SK-N-SH treated with all-trans-retinoic acid at 6 μM for 48 hours (cell line): ENCODE results near the gene CUEDC1.

Experiments used
- ATAC-seq: fragments of 200-7000 bp; cut with Tn5 transposase; 3 replicates; pipeline ENCODE4 v1.9.1; 2020; ENCODE audit warnings: mild to moderate bottlenecking, moderate library complexity
- ARNTL ChIP-seq: fragments of 450-650 bp; formaldehyde crosslinking; IDR thresholded peaks from 2 replicates; pipeline ENCODE4 v1.5.0; 2020; ENCODE audit warnings: low read depth, mild to moderate bottlenecking, moderate library complexity, borderline replicate concordance
- BACH2 ChIP-seq: fragments of 250-450 bp; sonication (Bioruptor Pico); IDR thresholded peaks from 2 replicates; pipeline ENCODE4 v1.9.0; 2021; ENCODE audit warnings: mild to moderate bottlenecking, borderline replicate concordance
- CREB5 ChIP-seq: fragments of 250-450 bp; sonication (Bioruptor Pico); IDR thresholded peaks from 2 replicates; pipeline ENCODE4 v1.5.1; 2020; ENCODE audit warnings: low read depth, mild to moderate bottlenecking, moderate library complexity
- CSDC2 ChIP-seq: fragments of 250-450 bp; sonication (Bioruptor Pico); IDR thresholded peaks from 2 replicates; pipeline ENCODE4 v1.5.0; 2020; ENCODE audit warnings: mild to moderate bottlenecking, moderate library complexity
- CSRNP3 ChIP-seq: fragments of 250-450 bp; sonication (Bioruptor Pico); IDR thresholded peaks from 2 replicates; pipeline ENCODE4 v1.5.1; 2021; ENCODE audit warnings: mild to moderate bottlenecking, moderate library complexity
- ISL1 ChIP-seq: fragments of 250-450 bp; sonication (Bioruptor Pico); IDR thresholded peaks from 2 replicates; pipeline ENCODE4 v2.1.2; 2022; ENCODE audit warnings: mild to moderate bottlenecking, moderate library complexity
- OSR1 ChIP-seq: fragments of 250-450 bp; sonication (Bioruptor Pico); IDR thresholded peaks from 2 replicates; pipeline ENCODE4 v1.8.0; 2022; ENCODE audit warnings: moderate library complexity, mild to moderate bottlenecking, inconsistent platforms
- PPARA ChIP-seq: fragments of 250-450 bp; sonication (Bioruptor Pico); IDR thresholded peaks from 2 replicates; pipeline ENCODE4 v1.5.0; 2020; ENCODE audit warnings: mild to moderate bottlenecking, borderline replicate concordance
- RARB ChIP-seq: fragments of 250-450 bp; sonication (Bioruptor Pico); IDR thresholded peaks from 2 replicates; pipeline ENCODE4 v1.8.0; 2021; ENCODE audit warnings: mild to moderate bottlenecking, moderate library complexity
- SNAI2 ChIP-seq: fragments of 250-450 bp; sonication (Bioruptor Pico); IDR thresholded peaks from 2 replicates; pipeline ENCODE4 v1.5.0; 2020; ENCODE audit warnings: mild to moderate bottlenecking, moderate library complexity
- TCF4 ChIP-seq: fragments of 250-450 bp; sonication (Bioruptor Pico); IDR thresholded peaks from 2 replicates; pipeline ENCODE4 v1.8.0; 2021; ENCODE audit warnings: mild to moderate bottlenecking, moderate library complexity, borderline replicate concordance
- TOX ChIP-seq: fragments of 250-450 bp; sonication (Bioruptor Pico); IDR thresholded peaks from 2 replicates; pipeline ENCODE4 v1.8.0; 2021; ENCODE audit warnings: mild to moderate bottlenecking, moderate library complexity, borderline replicate concordance
- TSHZ2 ChIP-seq: fragments of 250-450 bp; sonication (Bioruptor Pico); IDR thresholded peaks from 2 replicates; pipeline ENCODE4 v1.5.0; 2020; ENCODE audit warnings: mild to moderate bottlenecking, moderate library complexity
- ZFP30 ChIP-seq: fragments of 450-650 bp; formaldehyde crosslinking; IDR thresholded peaks from 2 replicates; pipeline ENCODE4 v1.5.0; 2022; ENCODE audit warnings: mild to moderate bottlenecking, moderate library complexity
- ZNF70 ChIP-seq: fragments of 450-650 bp; formaldehyde crosslinking; IDR thresholded peaks from 2 replicates; pipeline ENCODE4 v1.5.0; 2020; ENCODE audit warnings: mild to moderate bottlenecking, moderate library complexity
- ZNF8 ChIP-seq: fragments of 450-650 bp; formaldehyde crosslinking; IDR thresholded peaks from 2 replicates; pipeline ENCODE4 v1.5.0; 2020; ENCODE audit warnings: mild to moderate bottlenecking, moderate library complexity
- TF ChIP-seq, protein P1 (sequence below): fragments of 250-450 bp; sonication (Bioruptor Pico); IDR thresholded peaks from 2 replicates; pipeline ENCODE4 v1.8.0; 2021; ENCODE audit warnings: low read depth, mild to moderate bottlenecking, moderate library complexity, borderline replicate concordance

CUEDC1 gene

DNA sequence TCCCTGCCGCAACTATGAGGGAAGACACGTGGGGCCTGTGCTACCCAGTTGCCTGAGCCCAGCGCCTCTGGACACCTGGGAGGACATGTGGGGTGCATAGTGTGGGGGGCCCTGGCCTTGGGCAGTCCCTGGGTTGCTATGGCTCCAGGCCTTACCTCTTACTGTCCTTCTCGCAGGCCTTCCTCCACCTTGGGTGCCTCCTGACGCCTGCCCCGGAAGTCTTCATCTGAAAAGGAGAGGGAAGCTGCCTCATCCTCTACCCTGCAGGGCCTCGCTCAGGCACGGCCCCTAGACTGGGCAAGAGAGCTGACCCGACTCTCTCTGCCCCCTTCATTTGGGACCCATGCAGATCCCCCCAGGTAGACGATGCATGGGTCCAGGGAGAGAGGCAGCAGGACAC lies 88.9 kb downstream of the CUEDC1 start:
- no peak for ATAC-seq
- TF ChIP-seq SNAI2 (no peak), RARB (CRISPR knock-in tag) (no peak), OSR1 (CRISPR knock-in tag) (no peak), CREB5 (CRISPR knock-in tag) (no peak), BACH2 (CRISPR knock-in tag) (no peak), TSHZ2 (CRISPR knock-in tag) (no peak)

DNA sequence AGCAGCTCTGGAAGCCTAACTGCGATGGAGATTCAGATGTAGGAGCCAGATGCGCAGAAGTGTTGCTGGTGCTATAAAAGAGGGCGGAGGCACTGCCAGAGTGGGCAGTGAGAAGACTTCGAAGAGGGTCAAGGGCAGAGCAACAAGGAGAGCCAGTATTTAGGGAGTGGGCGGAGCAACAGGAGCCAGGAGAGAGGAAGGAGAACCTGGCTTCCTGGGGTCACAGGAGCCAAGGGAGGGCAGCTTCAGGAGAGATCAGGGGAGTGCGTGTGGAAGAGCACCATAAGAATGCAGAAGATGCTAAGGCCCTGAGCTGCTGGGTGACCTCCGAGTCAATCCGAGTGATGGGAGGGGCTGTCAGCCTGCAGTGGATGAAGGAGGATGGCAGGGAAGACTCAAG lies 90.9 kb downstream of the CUEDC1 start:
- ATAC-seq: no peak
- no peak for TF ChIP-seq ISL1 (CRISPR knock-in tag)
- no peak for TF ChIP-seq TSHZ2 (CRISPR knock-in tag)
- TF ChIP-seq SNAI2: no peak
- TF ChIP-seq ZFP30 (CRISPR knock-in tag): no peak
- TF ChIP-seq ZNF70: no peak
- TF ChIP-seq TOX (CRISPR knock-in tag): no peak
- TF ChIP-seq BACH2 (CRISPR knock-in tag): no peak
- no peak for TF ChIP-seq ARNTL
- TF ChIP-seq ZNF8 (CRISPR knock-in tag): no peak
- TF ChIP-seq RARB (CRISPR knock-in tag): no peak
- no peak for TF ChIP-seq OSR1 (CRISPR knock-in tag)
- no peak for TF ChIP-seq TCF4 (CRISPR knock-in tag)
- no peak for TF ChIP-seq CSDC2 (CRISPR knock-in tag)

GRCh38 chr17:57862694-57863667 lies 92.2 kb downstream of the CUEDC1 start:
- no peak for ATAC-seq
- TF ChIP-seq CSDC2 (CRISPR knock-in tag) (no peak), RARB (CRISPR knock-in tag) (no peak), TCF4 (CRISPR knock-in tag) (no peak), TOX (CRISPR knock-in tag) (no peak), CSRNP3 (CRISPR knock-in tag) (no peak), PPARA (no peak), ZNF70 (no peak)
- TF ChIP-seq, protein P1, sequence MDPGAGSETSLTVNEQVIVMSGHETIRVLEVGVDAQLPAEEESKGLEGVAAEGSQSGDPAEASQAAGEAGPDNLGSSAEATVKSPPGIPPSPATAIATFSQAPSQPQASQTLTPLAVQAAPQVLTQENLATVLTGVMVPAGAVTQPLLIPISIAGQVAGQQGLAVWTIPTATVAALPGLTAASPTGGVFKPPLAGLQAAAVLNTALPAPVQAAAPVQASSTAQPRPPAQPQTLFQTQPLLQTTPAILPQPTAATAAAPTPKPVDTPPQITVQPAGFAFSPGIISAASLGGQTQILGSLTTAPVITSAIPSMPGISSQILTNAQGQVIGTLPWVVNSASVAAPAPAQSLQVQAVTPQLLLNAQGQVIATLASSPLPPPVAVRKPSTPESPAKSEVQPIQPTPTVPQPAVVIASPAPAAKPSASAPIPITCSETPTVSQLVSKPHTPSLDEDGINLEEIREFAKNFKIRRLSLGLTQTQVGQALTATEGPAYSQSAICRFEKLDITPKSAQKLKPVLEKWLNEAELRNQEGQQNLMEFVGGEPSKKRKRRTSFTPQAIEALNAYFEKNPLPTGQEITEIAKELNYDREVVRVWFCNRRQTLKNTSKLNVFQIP (CRISPR knock-in tag): no peak
